ENCODE measurements around the gene NF1.

- TF ChIP-seq EZH2 (IDR thresholded peaks at IDR 0.05; ENCODE audit: borderline replicate concordance) (no peak), CTCF (IDR thresholded peaks at IDR 0.05; ENCODE audit: poor library complexity) (no peak)
These were observed 313.8 kb downstream of the NF1 start for GRCh38 chr17:31408586-31408985.
